IMR-90 (cell line): ENCODE results near the gene ILK.

Experiments
- BHLHE40 ChIP-seq: fragments of 150-350 bp; IDR thresholded peaks from 2 replicates; pipeline ENCODE4 v1.6.1; 2016; ENCODE audit warnings: mild to moderate bottlenecking, low read depth, low read length
- CEBPB ChIP-seq: IDR thresholded peaks from 2 replicates; pipeline ENCODE4 v1.6.1; 2012; ENCODE audit warnings: low read depth, low read length, improper control_type of control experiment
- CHD1 ChIP-seq: IDR thresholded peaks from 2 replicates; pipeline ENCODE4 v1.6.1; 2012; ENCODE audit warnings: low read depth, low read length, improper control_type of control experiment
- MAFK ChIP-seq: IDR thresholded peaks from 2 replicates; pipeline ENCODE4 v1.6.1; 2012; ENCODE audit warnings: low read depth, low read length, improper control_type of control experiment
- MXI1 ChIP-seq: IDR thresholded peaks from 2 replicates; pipeline ENCODE4 v1.6.1; 2012; ENCODE audit warnings: low read depth, mild to moderate bottlenecking, low read length, moderate library complexity, borderline replicate concordance
- NFE2L2 ChIP-seq: fragments of 150-350 bp; IDR thresholded peaks from 2 replicates; pipeline ENCODE4 v1.6.1; 2016; ENCODE audit warnings: low read depth, mild to moderate bottlenecking, low read length
- POLR2A ChIP-seq: IDR thresholded peaks from 2 replicates; pipeline ENCODE4 v1.6.1; 2012; ENCODE audit warnings: mild to moderate bottlenecking, low read depth, low read length
- RAD21 ChIP-seq: IDR thresholded peaks from 2 replicates; pipeline ENCODE4 v1.6.1; 2012; ENCODE audit warnings: low read length, improper control_type of control experiment
- RCOR1 ChIP-seq: IDR thresholded peaks from 2 replicates; pipeline ENCODE4 v1.6.1; 2012; ENCODE audit warnings: mild to moderate bottlenecking, low read length, improper control_type of control experiment; ENCODE audit not compliant: insufficient replicate concordance
- RFX5 ChIP-seq: IDR thresholded peaks from 2 replicates; pipeline ENCODE4 v1.8.0; 2012; ENCODE audit warnings: low read depth, mild to moderate bottlenecking, low read length, moderate library complexity
- TF ChIP-seq, protein P1 (sequence below): conservative IDR thresholded peaks from 2 replicates; pipeline ENCODE4 v1.5.1; 2012; ENCODE audit warnings: mild to moderate bottlenecking, low read depth, low read length, improper control_type of control experiment
- TF ChIP-seq, protein P2 (sequence below): fragments of 150-350 bp; IDR thresholded peaks from 2 replicates; pipeline ENCODE4 v1.6.1; 2017; ENCODE audit warnings: mild to moderate bottlenecking, antibody characterized with exemption, low read length, low read depth

DNA sequence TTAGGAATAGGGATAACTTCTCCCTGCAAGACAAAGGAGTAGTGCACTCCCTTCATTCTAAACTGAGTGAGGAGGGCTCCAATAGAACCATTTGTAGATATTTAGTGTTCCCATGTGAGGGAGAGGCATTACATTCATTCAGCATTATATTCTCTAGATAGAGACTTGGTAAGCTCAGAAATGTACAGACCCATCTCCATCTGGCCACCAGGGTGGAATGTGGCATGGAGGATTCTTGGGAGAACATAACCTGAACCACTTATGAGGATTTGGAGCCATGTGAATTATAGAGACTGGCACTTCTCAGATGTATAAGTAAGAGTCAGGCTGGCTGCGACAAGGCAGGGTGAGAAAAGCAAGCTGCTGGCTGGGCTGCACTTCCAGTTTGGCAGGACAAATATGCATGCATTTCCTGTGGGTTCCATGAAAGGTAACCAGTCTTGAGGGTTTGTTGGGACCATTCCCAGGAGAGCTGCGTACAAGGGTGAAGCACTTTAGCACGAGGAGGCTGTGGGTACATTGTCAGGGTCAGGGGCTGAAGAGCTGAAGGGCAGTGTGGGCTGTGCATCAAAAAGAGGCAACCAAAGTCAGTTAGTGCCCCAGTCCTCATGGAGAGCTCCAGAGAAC lies 9.3 kb upstream of the ILK start:
- TF ChIP-seq, protein P1, sequence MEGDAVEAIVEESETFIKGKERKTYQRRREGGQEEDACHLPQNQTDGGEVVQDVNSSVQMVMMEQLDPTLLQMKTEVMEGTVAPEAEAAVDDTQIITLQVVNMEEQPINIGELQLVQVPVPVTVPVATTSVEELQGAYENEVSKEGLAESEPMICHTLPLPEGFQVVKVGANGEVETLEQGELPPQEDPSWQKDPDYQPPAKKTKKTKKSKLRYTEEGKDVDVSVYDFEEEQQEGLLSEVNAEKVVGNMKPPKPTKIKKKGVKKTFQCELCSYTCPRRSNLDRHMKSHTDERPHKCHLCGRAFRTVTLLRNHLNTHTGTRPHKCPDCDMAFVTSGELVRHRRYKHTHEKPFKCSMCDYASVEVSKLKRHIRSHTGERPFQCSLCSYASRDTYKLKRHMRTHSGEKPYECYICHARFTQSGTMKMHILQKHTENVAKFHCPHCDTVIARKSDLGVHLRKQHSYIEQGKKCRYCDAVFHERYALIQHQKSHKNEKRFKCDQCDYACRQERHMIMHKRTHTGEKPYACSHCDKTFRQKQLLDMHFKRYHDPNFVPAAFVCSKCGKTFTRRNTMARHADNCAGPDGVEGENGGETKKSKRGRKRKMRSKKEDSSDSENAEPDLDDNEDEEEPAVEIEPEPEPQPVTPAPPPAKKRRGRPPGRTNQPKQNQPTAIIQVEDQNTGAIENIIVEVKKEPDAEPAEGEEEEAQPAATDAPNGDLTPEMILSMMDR, result no peak
- no peak for TF ChIP-seq MXI1
- TF ChIP-seq POLR2A, result no peak
- TF ChIP-seq RAD21, result no peak
- TF ChIP-seq NFE2L2, result no peak
- TF ChIP-seq CHD1, result no peak
- TF ChIP-seq RCOR1, result no peak
- TF ChIP-seq BHLHE40, result no peak
- TF ChIP-seq, protein P2, sequence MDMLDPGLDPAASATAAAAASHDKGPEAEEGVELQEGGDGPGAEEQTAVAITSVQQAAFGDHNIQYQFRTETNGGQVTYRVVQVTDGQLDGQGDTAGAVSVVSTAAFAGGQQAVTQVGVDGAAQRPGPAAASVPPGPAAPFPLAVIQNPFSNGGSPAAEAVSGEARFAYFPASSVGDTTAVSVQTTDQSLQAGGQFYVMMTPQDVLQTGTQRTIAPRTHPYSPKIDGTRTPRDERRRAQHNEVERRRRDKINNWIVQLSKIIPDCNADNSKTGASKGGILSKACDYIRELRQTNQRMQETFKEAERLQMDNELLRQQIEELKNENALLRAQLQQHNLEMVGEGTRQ, result no peak
- no peak for TF ChIP-seq MAFK
- no peak for TF ChIP-seq RFX5
- no peak for TF ChIP-seq CEBPB
